Nasal cavity respiratory epithelium epithelial cell of viscerocranial mucosa (primary cell): ENCODE data around the gene HMGCR. TPM values are rescaled to one million over a fixed set of nuclear protein-coding genes. Genes with fewer than 3 reads are reported as not detected.

Source experiments
- total RNA-seq: library from RNA; depleted of rRNA; stranded (reverse); fragments of >200 nt; gene quantifications from 2 replicates; pipeline ENCODE4 v1.2.3, GENCODE V29; 2014

Gene HMGCR
- 135 and 143 TPM in 2 replicates for total RNA-seq

DNA sequence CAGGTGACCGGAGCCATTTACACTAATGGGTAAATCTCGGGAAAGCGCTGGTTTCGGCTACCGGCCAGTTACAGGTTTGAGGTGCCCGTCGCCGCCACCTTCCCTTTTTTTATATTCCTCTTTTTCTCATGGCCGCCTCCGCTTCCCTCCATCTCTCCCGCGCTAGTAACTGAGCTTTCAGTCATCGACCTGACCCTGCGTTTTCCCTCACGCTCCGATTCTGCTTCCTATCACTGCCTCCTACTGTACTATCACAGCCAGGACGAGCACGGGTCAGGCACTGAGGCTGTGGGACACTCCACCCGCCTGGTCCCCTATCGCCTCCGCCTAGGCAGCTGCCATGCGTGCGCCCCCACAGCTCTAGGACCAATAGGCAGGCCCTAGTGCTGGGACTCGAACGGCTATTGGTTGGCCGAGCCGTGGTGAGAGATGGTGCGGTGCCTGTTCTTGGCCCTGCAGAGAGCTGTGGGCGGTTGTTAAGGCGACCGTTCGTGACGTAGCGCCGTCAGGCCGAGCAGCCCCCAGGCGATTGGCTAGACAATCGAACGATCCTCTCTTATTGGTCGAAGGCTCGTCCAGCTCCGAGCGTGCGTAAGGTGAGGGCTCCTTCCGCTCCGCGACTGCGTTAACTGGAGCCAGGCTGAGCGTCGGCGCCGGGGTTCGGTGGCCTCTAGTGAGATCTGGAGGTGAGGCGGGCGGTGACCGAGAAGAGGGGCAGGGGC lies at the start of gene HMGCR:
Gene HMGCR (plus strand): TSS at position 606 of the 722 bp plus-strand sequence. CDS start 5,386 bp downstream, outside the sequence.

Other genes starting within 250 kb of the HMGCR start
- 0.21 and 0.34 TPM in 2 replicates for gene ANKRD31, start 100.3 kb upstream of the HMGCR start, total RNA-seq
- 22.2 and 52.9 TPM in 2 replicates for gene CERT1, start 174.4 kb downstream of the HMGCR start, total RNA-seq
- gene POLK, start 174.7 kb downstream of the HMGCR start, total RNA-seq = 22.6 and 45.5 TPM in 2 replicates